Prostate gland (tissue), 2 donors: ENCODE data around the gene LY6G5C.

Experiments
- CTCF ChIP-seq, 4 experiments: fragments of 200-600 bp in 2 of 4; fragments of 450-650 bp in 2 of 4; sonication (generic) in 2 of 4; IDR thresholded peaks; 1 replicate in 3 of 4; 2 replicates in 1 of 4; pipeline ENCODE4 v1.5.1; 2016 to 2019; ENCODE audit warnings: antibody characterized with exemption in 4 of 4, mild to moderate bottlenecking in 2 of 4, moderate library complexity in 2 of 4
- POLR2A ChIP-seq: fragments of 450-650 bp; IDR thresholded peaks from one replicate; pipeline ENCODE4 v1.6.1; 2016; ENCODE audit warnings: antibody characterized with exemption, mild to moderate bottlenecking

GRCh38 chr6:31669676-31670075 is 11.2 kb downstream of the LY6G5C start, which contains the start of gene LY6G5B:
- TF ChIP-seq CTCF (IDR thresholded peaks at IDR 0.05) (no peak), POLR2A (no peak)
